K562 (cell line): Measurements from ENCODE around the gene PIK3CG. TPM values are rescaled to one million over a fixed set of nuclear protein-coding genes. Genes with fewer than 3 reads are reported as not detected.
A peak's percentile ranks its signal among the peaks of the same experiment; 100 is the strongest.

Experiments
- ATAC-seq: fragments of 200-7000 bp; cut with Tn5 transposase; 3 replicates; pipeline ENCODE4 v1.9.1; 2020; ENCODE audit warnings: moderate library complexity
- BruUV-seq: library from RNA; stranded (reverse); fragments of 400-500 nt; replicated peaks from 2 replicates; lab custom pipeline; 2021; lab: Mats Ljungman, UMichigan
- CTCF ChIA-PET: fragments of 300-600 bp; formaldehyde crosslinking; extraction: SDS; loops from one replicate; lab custom pipeline; 2021; ENCODE audit warnings: low intra/inter-chr PET ratio; lab: Yijun Ruan, JAX
- POLR2A ChIA-PET: fragments of 300-600, 350-650 bp; sonication (Branson Sonifier 250); formaldehyde crosslinking; extraction: SDS; loops from one replicate; lab custom pipeline; 2021; ENCODE audit warnings: antibody characterized with exemption, inconsistent platforms; lab: Yijun Ruan, JAX
- DNase-seq, 4 experiments: peaks; one replicate each; pipeline versions ENCODE4 v3.0.0 to v3.0.0-alpha.2; 2011 to 2018; ENCODE audit warnings: low spot score in 3 of 4, mixed read lengths in 3 of 4; ENCODE audit errors: extremely low read depth in 1 of 4
- FAIRE-seq: peaks from 2 replicates; lab custom pipeline; 2011; peaks lifted over from hg19 to GRCh38; lab: Jason Lieb, UNC
- H2AFZ ChIP-seq: 2 replicates; pipeline ENCODE4 v1.6.0; 2011; ENCODE audit warnings: low read depth, low read length, control low read depth, inconsistent platforms
- H3K27ac ChIP-seq: fragments of 200-600 bp; 3 replicates; pipeline ENCODE4 v1.8.0; 2011; ENCODE audit warnings: low read depth, mild to moderate bottlenecking, control low read depth, inconsistent platforms, low read length, moderate library complexity, mixed read lengths; ENCODE audit errors: extremely low read depth
- H3K27me3 ChIP-seq, 2 experiments: fragments of 300-600 bp in 1 of 2; 2 replicates in 1 of 2; 3 replicates in 1 of 2; pipeline versions ENCODE4 v1.6.0 to v1.8.0; 2011; ENCODE audit warnings: inconsistent platforms in 2 of 2, low read length in 2 of 2, mild to moderate bottlenecking in 1 of 2, mixed read lengths in 1 of 2, moderate library complexity in 1 of 2; ENCODE audit not compliant: control insufficient read depth in 2 of 2, insufficient read depth in 2 of 2
- H3K36me3 ChIP-seq: fragments of 300-600 bp; 3 replicates; pipeline ENCODE4 v1.8.0; 2011; ENCODE audit warnings: mild to moderate bottlenecking, low read length, inconsistent platforms; ENCODE audit not compliant: control insufficient read depth, insufficient read depth
- H3K4me1 ChIP-seq, 2 experiments: fragments of 200-600 bp in 1 of 2; replicated peaks in 1 of 2; 2 replicates in 1 of 2; 3 replicates in 1 of 2; pipeline versions ENCODE4 v1.5.1 to v1.8.0; 2011; ENCODE audit warnings: inconsistent platforms in 2 of 2, low read length in 2 of 2, mild to moderate bottlenecking in 1 of 2, mixed read lengths in 1 of 2, moderate library complexity in 1 of 2; ENCODE audit not compliant: control insufficient read depth in 2 of 2, insufficient read depth in 2 of 2
- H3K4me2 ChIP-seq: 2 replicates; pipeline ENCODE4 v1.6.1; 2011; ENCODE audit warnings: low read length, control low read depth, inconsistent platforms, mixed read lengths; ENCODE audit not compliant: insufficient read depth
- H3K4me3 ChIP-seq: fragments of 200-600 bp; sonication (generic), shearing (Covaris generic); 2 replicates; pipeline ENCODE4 v1.5.1; 2016; ENCODE audit warnings: control low read depth, inconsistent platforms
- H3K79me2 ChIP-seq: fragments of 200-600 bp; 3 replicates; pipeline ENCODE4 v1.8.0; 2011; ENCODE audit warnings: low read length, inconsistent platforms; ENCODE audit not compliant: control insufficient read depth, insufficient read depth
- H3K9ac ChIP-seq, 2 experiments: 2 replicates each; pipeline versions ENCODE4 v1.6.0 to v1.6.1; 2011; ENCODE audit warnings: low read depth in 2 of 2, low read length in 2 of 2, control low read depth in 1 of 2, inconsistent platforms in 1 of 2, mild to moderate bottlenecking in 1 of 2, mixed read lengths in 1 of 2; ENCODE audit not compliant: insufficient read depth in 1 of 2
- H3K9me1 ChIP-seq: one replicate; pipeline ENCODE4 v1.6.0; 2011; ENCODE audit warnings: inconsistent platforms, mild to moderate bottlenecking, low read length, moderate library complexity; ENCODE audit not compliant: control insufficient read depth, insufficient read depth
- H3K9me3 ChIP-seq: replicated peaks from 2 replicates; pipeline ENCODE4 v1.5.1; 2011; ENCODE audit warnings: low read depth, low read length, inconsistent platforms; ENCODE audit not compliant: control insufficient read depth, insufficient read depth
- H4K20me1 ChIP-seq: replicated peaks from 2 replicates; pipeline ENCODE4 v1.6.1; 2011; ENCODE audit warnings: low read length, inconsistent platforms, mixed read lengths; ENCODE audit not compliant: control insufficient read depth, insufficient read depth
- CBX3 ChIP-seq, 2 experiments: IDR thresholded peaks; 1 replicate in 1 of 2; 2 replicates in 1 of 2; pipeline ENCODE4 v1.6.1; 2012; ENCODE audit warnings: inconsistent platforms in 2 of 2, low read length in 2 of 2, borderline replicate concordance in 1 of 2, control low read depth in 1 of 2
- HIVEP1 ChIP-seq: fragments of 250-450 bp; sonication (Bioruptor Pico); IDR thresholded peaks from 2 replicates; pipeline ENCODE4 v1.4.0; 2020; ENCODE audit warnings: mild to moderate bottlenecking
- NFRKB ChIP-seq: fragments of 450-650 bp; IDR thresholded peaks from 2 replicates; pipeline ENCODE4 v1.6.1; 2016; ENCODE audit warnings: low read depth
- POLR2H ChIP-seq: IDR thresholded peaks from 2 replicates; pipeline ENCODE4 v1.6.1; 2016; ENCODE audit warnings: missing genetic modification characterization, low read depth, mild to moderate bottlenecking, control low read depth, missing compliant biosample characterization, moderate library complexity
- RBM25 ChIP-seq: fragments of 200-400 bp; formaldehyde crosslinking; IDR thresholded peaks from 2 replicates; pipeline ENCODE4 v1.6.1; 2018; ENCODE audit warnings: low read length, low read depth, moderate library complexity; ENCODE audit not compliant: severe bottlenecking
- SIN3B ChIP-seq: fragments of 450-650 bp; IDR thresholded peaks from 2 replicates; pipeline ENCODE4 v1.6.1; 2017; ENCODE audit warnings: low read depth, mild to moderate bottlenecking, moderate library complexity
- ZBTB49 ChIP-seq: sonication (generic); formaldehyde crosslinking; IDR thresholded peaks from 2 replicates; pipeline ENCODE4 v1.8.0; 2022; ENCODE audit warnings: missing genetic modification reagents, mild to moderate bottlenecking, borderline replicate concordance
- WGBS: fragments of 100-300 bp; shearing (Covaris generic); methylation state at CpG from one replicate; pipeline ENCODE4 v1.1.6; 2016; ENCODE audit warnings: low coverage, mixed read lengths; ENCODE audit not compliant: insufficient coverage; ENCODE audit errors: missing lambda C conversion rate; 5-methylcytosine and 5-hydroxymethylcytosine counted together
- in situ Hi-C: fragments of 300-500 bp; cut with MboI; formaldehyde crosslinking; loops from 4 replicates; pipeline ENCODE4 v1.15.0; 2018; ENCODE audit warnings: inconsistent platforms, mixed read lengths
- intact Hi-C: fragments of 100-400 bp; cut with micrococcal nuclease; formaldehyde crosslinking; loops from 2 replicates; pipeline ENCODE4 v1.14.2; 2022
- polyA plus RNA-seq, 8 experiments: library from polyadenylated mRNA; depleted of rRNA in 4 of 8; stranded (reverse) in 5 of 8; unstranded in 3 of 8; fragments of >200 nt; fragmentation: Nextera tagmentation in 2 of 8; fragmentation: Illumina TruSeq in 1 of 8; extraction: Ambion mirVana in 2 of 8; extraction: Trizol in 1 of 8; gene quantifications; 2 replicates each; pipeline versions ENCODE4 v1.2.1 to v1.2.3, GENCODE V29; 2011 to 2014; ENCODE audit warnings: inconsistent platforms in 1 of 8, missing spikeins in 1 of 8
- total RNA-seq, 7 experiments: library from RNA; depleted of rRNA in 6 of 7; stranded (reverse); fragments of >200 nt in 6 of 7; fragmentation: Illumina TruSeq in 2 of 7; extraction: Trizol in 2 of 7; gene quantifications; 2 replicates each; pipeline versions ENCODE4 v1.2.1 to v1.2.3, GENCODE V29; 2011 to 2021; ENCODE audit warnings: low replicate concordance in 1 of 7

PIK3CG gene
- total and polyA plus RNA-seq, 9 of the 15 experiments (the other 6 are each of a cell fraction or from before 2014, with no cell fraction given): 5.3 to 42.5 (median 29.0) TPM

- no peak for TF ChIP-seq ZBTB49 (CRISPR knock-in tag)
- TF ChIP-seq RBM25: peak; percentile 11
- TF ChIP-seq CBX3 (IDR thresholded peaks at IDR 0.05; ENCODE audit: borderline replicate concordance in 1 of 2, low read length in 2 of 2): peak in 1 of 2 experiments; percentile 23; a peak in 1 of 3 replicates
- no peak for TF ChIP-seq HIVEP1
- 0 out of 2 replicates have a peak, but pooled peaks have one; percentile 18 for TF ChIP-seq POLR2H (tag)
- TF ChIP-seq NFRKB: no peak
Observed at GRCh38 chr7:106875508-106875907, 10.4 kb downstream of the PIK3CG start (continued).

GRCh38 chr7:106878748-106879439, 13.8 kb downstream of the PIK3CG start:
- no peak for TF ChIP-seq SIN3B
- no peaks in the 10 kb centered on the region for H3K4me1 ChIP-seq
- no peaks in the 10 kb centered on the region for H3K27me3 ChIP-seq
- H3K27ac ChIP-seq: no peak overlapping the region
- H3K4me2 ChIP-seq: no peak overlapping the region
- ChIA-PET POLR2A (interaction anchor here (1.0 kb wide), 1 partner anchor 15 kb away, joined by 3 read pairs; no protein-coding TSS in a partner anchor), CTCF (no interaction called here)
- DNase-seq (no peak), ATAC-seq (no peak), FAIRE-seq (no peak)
- intact Hi-C loops: no loop called here
- 89% methylated on average over 4 of the region's 4 CpGs for WGBS
- no peak overlapping the region for H2AFZ ChIP-seq
- no peaks in the 10 kb centered on the region for H3K9me1 ChIP-seq
- in situ Hi-C loops: no loop called here
- no peak overlapping the region for H3K4me3 ChIP-seq
- no peaks in the 10 kb centered on the region for H3K79me2 ChIP-seq
- H4K20me1 ChIP-seq: no peaks in the 10 kb centered on the region
- BruUV-seq: no TSS peak
- no peak overlapping the region for H3K9ac ChIP-seq
- H3K36me3 ChIP-seq: peaks cover 72% of the 10 kb centered on the region; the same call in 2 of the 3 replicates
- H3K9me3 ChIP-seq: no peaks in the 10 kb centered on the region; the same call in 1 of the 2 replicates
